HG03095 (cell line): ENCODE measurements around the gene SLC44A2.

Experiments used
- ATAC-seq: cut with Tn5 transposase; IDR thresholded peaks from one replicate; pipeline ENCODE4 v1.9.1; 2021; ENCODE audit warnings: moderate library complexity; ENCODE audit not compliant: unreplicated experiment

Gene SLC44A2

DNA sequence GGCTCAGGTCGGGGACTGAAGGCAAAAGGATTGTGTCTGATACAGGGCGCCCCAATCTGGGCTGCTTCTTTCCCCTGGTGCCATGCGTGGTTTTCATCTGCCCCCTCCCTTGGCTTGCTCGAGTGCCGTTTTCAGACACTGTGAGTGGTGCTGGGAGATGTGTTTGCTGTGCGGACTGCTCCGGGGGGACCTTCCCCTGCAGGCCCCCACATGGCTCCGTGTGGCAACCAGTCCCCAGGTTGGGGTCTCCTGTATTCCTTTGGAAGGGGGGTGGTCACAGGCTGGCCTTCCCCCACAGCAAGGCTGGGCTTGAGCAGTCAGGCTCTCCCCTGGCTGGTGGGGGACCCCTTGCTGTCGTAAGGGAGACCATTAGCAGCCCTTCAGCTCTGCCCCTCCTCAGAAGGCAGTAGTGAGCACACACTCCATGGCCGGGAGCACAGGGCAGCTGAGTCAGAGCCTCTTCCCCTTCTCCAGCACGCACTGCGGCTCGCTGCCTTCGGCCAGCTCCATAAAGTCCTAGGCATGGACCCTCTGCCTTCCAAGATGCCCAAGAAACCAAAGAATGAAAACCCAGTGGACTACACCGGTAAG, 55.3 kb downstream of the SLC44A2 start:
- ATAC-seq, result no peak

DNA sequence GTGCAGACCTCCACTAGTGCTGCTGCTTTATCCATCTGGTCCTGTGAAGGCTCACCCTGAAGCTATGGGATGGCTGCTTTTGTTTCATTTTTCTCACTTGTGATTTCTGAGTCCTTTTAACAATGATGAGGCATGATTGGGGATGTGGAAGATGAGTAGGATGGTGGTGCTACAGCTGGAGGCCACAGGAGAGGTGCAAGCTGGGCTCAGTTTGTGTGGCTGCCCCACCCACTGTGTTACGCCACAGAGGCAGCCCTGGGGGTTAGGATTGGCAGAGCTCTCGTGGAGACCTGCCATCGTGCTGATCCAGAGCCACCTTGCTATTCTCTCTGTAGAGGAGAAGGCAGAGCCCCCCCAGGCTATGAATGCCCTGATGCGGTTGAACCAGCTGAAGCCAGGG, 56.3 kb downstream of the SLC44A2 start:
- ATAC-seq, result no peak

DNA sequence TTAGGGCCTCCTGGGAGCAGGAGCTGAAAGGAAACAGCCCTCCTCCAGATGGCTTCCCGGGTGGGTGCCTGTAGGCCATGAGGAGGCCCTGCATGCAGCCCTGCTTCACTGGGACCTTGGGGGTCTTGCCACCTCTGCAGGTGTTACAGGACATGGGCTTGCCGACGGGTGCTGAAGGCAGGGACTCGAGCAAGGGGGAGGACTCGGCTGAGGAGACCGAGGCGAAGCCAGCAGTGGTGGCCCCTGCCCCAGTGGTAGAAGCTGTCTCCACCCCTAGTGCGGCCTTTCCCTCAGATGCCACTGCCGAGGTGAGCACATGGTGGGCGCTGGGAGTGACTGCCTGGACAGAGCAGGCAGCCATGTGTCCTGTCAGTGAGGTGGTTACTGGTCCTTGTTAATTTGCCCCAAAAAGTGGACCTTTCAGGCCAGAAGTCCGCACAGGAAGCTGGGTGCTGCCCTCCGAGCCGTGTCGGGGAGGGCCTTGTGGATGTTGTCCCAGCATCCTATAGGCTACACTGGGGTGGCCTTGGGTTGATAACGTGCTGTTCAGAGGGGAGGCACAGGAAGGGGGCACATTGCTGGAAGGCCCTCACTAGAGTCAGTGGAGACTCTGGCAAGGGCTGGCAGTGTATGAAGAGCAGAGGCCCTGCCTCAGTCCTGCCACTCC, 57.2 kb downstream of the SLC44A2 start:
- no peak for ATAC-seq

DNA sequence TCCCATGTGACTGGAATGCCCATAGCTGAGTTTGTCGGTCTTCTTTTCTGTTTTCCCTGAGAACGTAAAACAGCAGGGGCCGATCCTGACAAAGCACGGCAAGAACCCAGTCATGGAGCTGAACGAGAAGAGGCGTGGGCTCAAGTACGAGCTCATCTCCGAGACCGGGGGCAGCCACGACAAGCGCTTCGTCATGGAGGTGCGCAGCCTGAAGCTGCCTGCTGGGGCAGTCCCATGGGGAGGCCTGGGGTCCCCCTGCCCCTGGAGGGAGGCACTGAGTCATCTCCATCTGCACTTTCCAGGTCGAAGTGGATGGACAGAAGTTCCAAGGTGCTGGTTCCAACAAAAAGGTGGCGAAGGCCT, 57.7 kb downstream of the SLC44A2 start:
- ATAC-seq, result no peak

DNA sequence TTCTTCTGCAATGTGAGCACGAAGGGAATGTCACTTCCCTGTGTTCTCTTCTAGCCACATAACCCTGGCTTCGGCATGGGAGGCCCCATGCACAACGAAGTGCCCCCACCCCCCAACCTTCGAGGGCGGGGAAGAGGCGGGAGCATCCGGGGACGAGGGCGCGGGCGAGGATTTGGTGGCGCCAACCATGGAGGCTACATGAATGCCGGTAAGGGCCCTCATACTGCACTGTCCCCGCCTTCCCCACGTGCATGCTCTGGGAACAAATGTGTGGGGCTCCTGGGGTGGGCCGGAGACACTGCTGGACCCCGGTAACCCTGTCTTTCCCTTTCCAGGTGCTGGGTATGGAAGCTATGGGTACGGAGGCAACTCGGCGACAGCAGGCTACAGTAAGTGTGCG, 58.2 kb downstream of the SLC44A2 start:
- no peak for ATAC-seq

DNA sequence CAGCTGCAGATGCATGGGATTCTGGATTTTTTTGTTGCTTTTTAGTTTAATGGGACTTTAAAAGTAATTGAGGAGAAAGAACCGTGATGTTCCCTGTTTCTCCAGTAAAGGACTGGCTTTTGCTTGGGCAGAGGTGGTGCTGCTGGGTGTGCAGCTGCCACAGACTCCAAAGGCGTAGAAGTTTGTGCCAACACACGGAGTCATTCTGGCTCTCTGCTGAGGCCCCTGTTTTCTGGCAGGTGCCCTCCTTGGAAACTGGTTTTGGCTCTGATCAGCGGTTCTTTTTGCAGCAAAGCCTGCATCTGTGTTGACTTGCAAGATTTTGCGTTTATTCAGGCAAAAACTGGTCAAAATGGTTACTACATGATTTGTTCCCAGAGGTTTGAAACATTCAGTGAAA, 59.9 kb downstream of the SLC44A2 start:
- no peak for ATAC-seq

DNA sequence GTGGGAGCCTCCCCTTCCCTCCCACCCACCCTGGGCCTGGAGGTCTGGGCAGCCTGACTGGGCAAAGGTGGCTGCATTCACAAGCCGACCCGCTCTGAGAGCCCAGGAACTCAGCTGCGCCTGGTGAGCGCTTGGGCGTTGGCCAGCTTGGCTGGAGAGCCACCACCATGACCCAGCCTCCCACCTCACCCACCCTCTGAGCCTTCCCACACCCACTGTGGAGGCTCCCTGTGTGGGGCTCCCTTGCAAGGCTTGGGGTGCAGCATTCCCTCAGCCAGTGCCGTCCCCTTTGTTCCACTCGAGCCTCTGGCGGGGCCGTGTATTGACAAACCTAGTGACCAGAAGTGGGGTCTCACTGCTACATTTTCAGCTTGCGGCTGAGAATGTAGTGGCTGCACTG, 60.8 kb downstream of the SLC44A2 start:
- no peak for ATAC-seq

DNA sequence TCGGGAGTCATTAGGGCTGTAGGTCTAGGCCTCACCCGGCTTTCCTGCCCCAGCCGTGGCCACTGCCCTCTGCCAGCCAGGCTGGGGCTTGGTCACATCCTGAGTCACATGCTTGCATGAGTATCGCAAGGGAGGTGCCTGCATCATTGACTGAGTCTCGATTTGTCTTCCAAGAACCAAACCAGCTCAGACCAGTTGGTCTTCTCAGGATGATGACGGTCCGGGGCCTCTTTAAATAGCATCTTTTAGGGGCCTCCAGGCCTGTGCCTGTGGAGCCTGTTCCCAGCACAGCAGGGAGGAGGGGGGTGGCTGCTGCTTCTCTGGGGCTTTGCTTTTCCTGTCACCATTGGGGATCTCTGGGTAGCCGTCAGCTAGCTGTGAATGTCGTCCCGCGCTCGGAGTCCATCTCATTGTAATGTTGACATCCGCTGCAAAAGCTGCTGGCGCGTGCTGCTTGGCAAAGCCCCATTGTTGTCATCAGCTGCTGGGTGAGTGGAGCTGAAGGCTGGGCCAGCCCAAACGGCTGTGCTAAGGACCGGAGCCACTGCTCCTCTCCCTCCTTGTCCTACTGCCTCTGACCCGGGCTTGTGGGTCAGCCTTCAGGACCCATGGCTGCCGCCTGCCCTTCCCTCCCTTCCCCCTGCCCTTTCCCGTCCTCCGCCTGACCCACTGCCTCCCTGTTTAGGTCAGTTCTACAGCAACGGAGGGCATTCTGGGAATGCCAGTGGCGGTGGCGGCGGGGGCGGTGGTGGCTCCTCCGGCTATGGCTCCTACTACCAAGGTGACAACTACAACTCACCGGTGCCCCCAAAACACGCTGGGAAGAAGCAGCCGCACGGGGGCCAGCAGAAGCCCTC, 61.5 kb downstream of the SLC44A2 start:
- no peak for ATAC-seq

DNA sequence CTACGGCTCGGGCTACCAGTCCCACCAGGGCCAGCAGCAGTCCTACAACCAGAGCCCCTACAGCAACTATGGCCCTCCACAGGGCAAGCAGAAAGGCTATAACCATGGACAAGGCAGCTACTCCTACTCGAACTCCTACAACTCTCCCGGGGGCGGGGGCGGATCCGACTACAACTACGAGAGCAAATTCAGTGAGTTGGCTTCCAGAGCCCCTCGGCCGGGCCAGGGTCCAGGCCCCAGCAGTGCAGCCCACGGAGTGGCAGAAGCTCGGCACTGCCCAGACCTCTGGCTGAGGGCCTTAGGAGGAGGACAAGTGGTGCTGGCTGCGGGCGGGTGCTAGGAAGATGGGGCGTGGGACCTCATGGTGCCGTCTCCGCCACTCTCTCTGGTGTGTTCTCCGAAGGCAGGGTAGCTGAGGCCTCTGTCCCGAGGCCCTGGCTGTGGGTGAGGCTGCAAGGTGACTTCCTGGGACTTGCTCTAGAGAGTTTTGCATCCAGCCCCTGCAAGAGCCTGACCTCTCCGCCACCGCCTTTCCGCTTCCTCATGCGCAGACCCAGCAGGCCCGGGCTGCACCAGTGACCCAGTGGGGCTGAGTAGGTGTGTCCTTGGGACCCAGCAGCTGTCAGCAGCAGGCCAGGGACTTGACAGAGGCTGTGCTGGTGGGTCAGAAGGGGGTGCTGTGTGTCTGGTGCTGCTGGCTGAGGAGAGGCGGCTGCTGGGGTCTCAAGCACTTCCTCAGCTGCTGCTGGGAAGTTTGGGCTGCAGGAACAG, 62.4 kb downstream of the SLC44A2 start:
- no peak for ATAC-seq

DNA sequence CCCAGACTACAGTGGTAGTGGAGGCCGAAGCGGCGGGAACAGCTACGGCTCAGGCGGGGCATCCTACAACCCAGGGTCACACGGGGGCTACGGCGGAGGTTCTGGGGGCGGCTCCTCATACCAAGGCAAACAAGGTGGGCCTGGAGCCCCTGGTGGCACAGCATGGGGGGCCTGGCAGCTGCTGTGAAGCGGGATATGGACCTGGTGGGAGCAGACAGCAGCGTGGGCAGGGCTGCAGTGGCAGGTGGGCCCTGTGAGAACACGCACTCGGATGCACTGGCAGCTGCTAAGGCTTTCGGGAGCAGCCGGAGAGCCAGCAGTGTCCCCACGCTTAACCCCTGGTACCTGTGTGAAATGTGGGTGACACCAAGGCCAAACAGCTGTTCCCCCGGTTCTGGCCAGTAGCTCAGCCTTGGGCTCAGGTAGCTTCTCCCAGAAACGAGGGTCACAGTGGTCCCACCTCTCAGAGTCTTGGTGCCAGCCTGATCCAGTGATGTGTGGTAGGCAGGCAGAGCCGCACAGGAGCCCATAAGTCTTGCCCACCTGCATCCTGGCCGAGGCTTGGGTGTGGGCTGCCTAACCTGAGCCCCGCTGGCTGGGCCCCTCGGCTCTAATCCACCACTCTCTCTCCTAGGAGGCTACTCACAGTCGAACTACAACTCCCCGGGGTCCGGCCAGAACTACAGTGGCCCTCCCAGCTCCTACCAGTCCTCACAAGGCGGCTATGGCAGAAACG, 63.4 kb downstream of the SLC44A2 start:
- no peak for ATAC-seq

DNA sequence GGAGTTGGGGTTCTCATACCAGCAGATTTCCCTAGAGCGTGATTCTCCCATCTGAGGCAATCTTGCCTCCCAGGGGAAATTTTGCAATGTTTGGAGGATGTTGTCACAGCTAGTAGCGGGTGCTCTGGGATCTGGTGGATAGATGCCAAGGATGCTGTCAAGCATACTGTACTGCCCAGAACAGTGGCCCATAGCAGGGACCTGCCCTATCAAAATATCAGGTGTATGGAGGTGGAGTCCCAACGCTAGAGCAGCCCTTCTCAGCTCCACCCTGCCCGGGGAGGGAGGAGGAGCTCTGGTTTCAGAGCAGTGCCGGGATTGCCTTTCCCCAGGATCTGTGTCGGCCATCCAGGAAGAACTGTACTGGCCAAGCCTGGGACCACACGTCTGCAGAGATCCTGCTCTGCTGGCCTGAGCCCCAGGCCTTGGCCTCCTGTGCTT, 65.0 kb downstream of the SLC44A2 start:
- ATAC-seq, result no peak

DNA sequence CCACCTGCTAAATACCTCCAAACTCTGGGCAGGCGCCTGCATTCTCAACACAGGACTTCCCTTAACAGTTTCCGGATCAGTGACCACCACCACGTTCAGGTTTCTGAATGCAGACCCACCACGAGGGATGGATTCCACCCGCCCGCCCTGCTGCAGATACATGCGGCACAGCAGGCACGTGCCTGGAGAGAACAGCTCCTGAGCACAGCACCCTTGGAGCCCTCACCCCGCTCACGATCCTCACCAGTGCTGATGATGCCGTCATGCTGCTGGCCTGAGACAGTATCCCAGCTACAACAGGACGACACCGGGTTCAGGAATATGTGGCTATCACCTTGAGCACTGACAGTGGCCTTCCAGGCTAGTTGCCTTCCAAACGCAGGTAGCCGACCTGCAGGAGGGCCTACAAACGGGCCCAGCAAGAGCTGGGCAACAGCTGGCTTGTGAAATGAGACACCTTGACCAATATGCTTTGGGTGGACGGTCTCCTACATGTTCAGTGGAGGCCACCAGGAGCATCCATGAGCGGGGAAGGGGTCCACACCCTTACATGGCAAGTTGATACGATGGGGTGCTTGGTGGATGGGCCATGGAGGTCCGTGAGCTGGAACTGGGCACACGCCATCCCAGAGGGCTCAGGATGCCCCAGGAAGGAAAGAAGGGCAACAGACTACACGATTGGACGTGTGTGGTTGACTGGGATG, 66.0 kb downstream of the SLC44A2 start:
- ATAC-seq, result no peak

DNA sequence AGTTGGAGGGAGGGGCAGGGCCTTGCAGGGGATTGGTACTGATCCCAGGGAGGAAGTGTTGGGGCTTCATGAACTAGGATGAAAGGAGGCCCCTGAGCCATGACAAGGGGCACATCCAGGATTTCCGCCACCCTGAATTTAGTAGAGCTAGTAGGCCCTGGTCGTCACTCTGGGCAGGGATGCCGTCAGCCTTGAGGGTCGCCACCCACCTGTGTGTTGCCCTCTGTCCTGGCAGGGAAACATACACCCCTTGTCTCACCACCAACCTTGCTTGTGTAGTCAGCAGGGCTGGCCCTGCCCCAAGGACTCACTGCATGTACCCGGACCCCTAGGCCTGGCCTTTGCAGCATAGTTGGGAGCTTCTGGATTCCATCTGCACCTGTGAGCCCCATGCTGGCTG, 66.5 kb downstream of the SLC44A2 start:
- no peak for ATAC-seq

DNA sequence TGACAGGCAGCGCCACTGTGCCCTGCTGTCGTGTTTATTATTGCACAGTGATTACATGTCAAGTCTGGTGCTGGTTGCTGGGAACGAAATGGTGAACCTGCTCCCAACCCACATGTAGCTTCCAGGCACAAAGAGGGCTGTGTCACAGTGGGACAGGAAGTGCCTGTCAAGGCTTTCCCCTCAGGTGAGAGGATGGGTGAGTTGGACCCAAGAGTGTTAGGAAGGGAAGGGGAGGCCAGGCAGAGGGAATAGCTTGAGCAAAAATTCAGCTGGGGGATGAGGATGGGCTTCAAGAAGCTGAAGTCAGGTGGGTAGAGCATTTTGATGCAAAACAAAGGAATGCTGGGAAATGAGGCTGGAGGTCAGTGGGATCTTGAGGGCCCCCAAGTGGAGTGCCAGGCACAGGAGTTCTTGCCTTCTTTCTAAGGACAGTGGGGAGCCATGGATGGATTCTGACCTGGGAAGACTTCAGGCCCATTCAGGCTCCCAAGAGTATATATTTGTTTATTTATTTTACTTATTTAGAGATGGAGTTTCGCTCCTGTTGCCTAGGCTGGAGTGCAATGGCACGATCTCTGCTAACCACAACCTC, 67.4 kb downstream of the SLC44A2 start:
- no peak for ATAC-seq
